H1 (cell line): ENCODE data around the gene HMCN1.
"Not testable (repeated sequence)": the region's sequence is repeated elsewhere in the genome, so short reads cannot be mapped to it uniquely, and the experiment has no call there.

Source experiments
- KDM1A ChIP-seq: fragments of 200-600, 300-600 bp; sonication (generic); IDR thresholded peaks from 2 replicates; pipeline ENCODE4 v1.7.1; 2016; ENCODE audit warnings: mild to moderate bottlenecking, low read length, borderline replicate concordance
- POLR2A ChIP-seq, 2 experiments: IDR thresholded peaks; 1 replicate in 1 of 2; 2 replicates in 1 of 2; pipeline ENCODE4 v1.6.1; 2011; ENCODE audit warnings: low read depth in 2 of 2, low read length in 2 of 2, mild to moderate bottlenecking in 2 of 2; ENCODE audit errors: control extremely low read depth in 1 of 2
- POLR2AphosphoS5 ChIP-seq: IDR thresholded peaks from 2 replicates; pipeline ENCODE4 v1.6.1; 2011; ENCODE audit warnings: low read depth, low read length

GRCh38 chr1:185892831-185893403 lies 158.7 kb downstream of the HMCN1 start:
- TF ChIP-seq KDM1A; POLR2A (IDR thresholded peaks at IDR 0.05; ENCODE audit: control extremely low read depth in 1 of 2, low read depth in 2 of 2, low read length in 2 of 2); POLR2AphosphoS5: not testable (repeated sequence)
